HEK293 (cell line): ENCODE measurements around the gene MS4A14.

Experiments used
- CTCF ChIA-PET: fragments of 350-600 bp; formaldehyde crosslinking; extraction: SDS; loops from one replicate; lab custom pipeline; 2021; ENCODE audit warnings: antibody characterized with exemption; lab: Yijun Ruan, JAX
- POLR2A ChIA-PET: fragments of 300-600 bp; formaldehyde crosslinking; extraction: SDS; loops from one replicate; lab custom pipeline; 2020; ENCODE audit warnings: antibody characterized with exemption, inconsistent platforms; lab: Yijun Ruan, JAX
- H3K27ac ChIP-seq: fragments of 200-500 bp; sonication (Bioruptor generic); 2 replicates; pipeline ENCODE4 v1.5.1; 2014; ENCODE audit warnings: low read depth, low read length, control low read depth, inconsistent platforms; ENCODE audit errors: extremely low read depth
- H3K36me3 ChIP-seq, 2 experiments: fragments of 200-500 bp in 1 of 2; sonication (Bioruptor generic) in 1 of 2; 1 replicate in 1 of 2; 2 replicates in 1 of 2; pipeline ENCODE4 v1.5.1; 2014 to 2017; ENCODE audit warnings: inconsistent platforms in 2 of 2, low read length in 2 of 2; ENCODE audit not compliant: control insufficient read depth in 2 of 2, insufficient read depth in 1 of 2
- H3K4me1 ChIP-seq: fragments of 200-500 bp; sonication (Bioruptor generic); 2 replicates; pipeline ENCODE4 v1.5.1; 2014; ENCODE audit warnings: mild to moderate bottlenecking, low read length, inconsistent platforms; ENCODE audit not compliant: control insufficient read depth, insufficient read depth
- H3K4me3 ChIP-seq: 2 replicates; pipeline ENCODE4 v1.5.1; 2011; ENCODE audit warnings: low read depth, mild to moderate bottlenecking, control low read depth, low read length, moderate library complexity
- H3K9me3 ChIP-seq: fragments of 200-500 bp; sonication (Bioruptor generic); 2 replicates; pipeline ENCODE4 v1.5.1; 2014; ENCODE audit warnings: low read depth, low read length, inconsistent platforms; ENCODE audit not compliant: control insufficient read depth, insufficient read depth
- KLF16 ChIP-seq: fragments of 450-650 bp; formaldehyde crosslinking; IDR thresholded peaks from 2 replicates; pipeline ENCODE4 v1.5.1; 2017; ENCODE audit warnings: missing biosample characterization, missing genetic modification characterization
- ZFP37 ChIP-seq: fragments of 450-650 bp; formaldehyde crosslinking; IDR thresholded peaks from 2 replicates; pipeline ENCODE4 v1.5.1; 2016; ENCODE audit warnings: missing biosample characterization, missing genetic modification characterization
- ZNF10 ChIP-seq: fragments of 450-650 bp; formaldehyde crosslinking; IDR thresholded peaks from 2 replicates; pipeline ENCODE4 v1.5.1; 2017; ENCODE audit warnings: missing biosample characterization, missing genetic modification characterization
- ZNF23 ChIP-seq: fragments of 450-650 bp; formaldehyde crosslinking; IDR thresholded peaks from 2 replicates; pipeline ENCODE4 v1.5.1; 2016; ENCODE audit warnings: missing biosample characterization, missing genetic modification characterization, borderline replicate concordance
- ZNF274 ChIP-seq, 2 experiments: fragments of 200-500 bp in 1 of 2; fragments of 450-650 bp in 1 of 2; sonication (Bioruptor generic) in 1 of 2; formaldehyde crosslinking in 1 of 2; IDR thresholded peaks; 2 replicates each; pipeline versions ENCODE4 v1.5.1 to v1.6.1; 2014 to 2016; ENCODE audit warnings: borderline replicate concordance in 1 of 2, inconsistent platforms in 1 of 2, low read length in 1 of 2, missing biosample characterization in 1 of 2, missing genetic modification characterization in 1 of 2
- ZNF350 ChIP-seq: fragments of 450-650 bp; formaldehyde crosslinking; IDR thresholded peaks from 2 replicates; pipeline ENCODE4 v1.5.0; 2017; ENCODE audit warnings: missing biosample characterization, mild to moderate bottlenecking, missing genetic modification characterization
- ZNF391 ChIP-seq: fragments of 450-650 bp; formaldehyde crosslinking; IDR thresholded peaks from 2 replicates; pipeline ENCODE4 v1.5.1; 2016; ENCODE audit warnings: low read depth, missing biosample characterization, missing genetic modification characterization, borderline replicate concordance
- ZNF394 ChIP-seq: fragments of 450-650 bp; formaldehyde crosslinking; IDR thresholded peaks from 2 replicates; pipeline ENCODE4 v1.5.1; 2016; ENCODE audit warnings: missing biosample characterization, missing genetic modification characterization, mild to moderate bottlenecking, moderate library complexity, borderline replicate concordance
- ZNF501 ChIP-seq: fragments of 450-650 bp; formaldehyde crosslinking; IDR thresholded peaks from 2 replicates; pipeline ENCODE4 v1.5.1; 2016; ENCODE audit warnings: missing biosample characterization, missing genetic modification characterization
- ZNF530 ChIP-seq: fragments of 450-650 bp; formaldehyde crosslinking; IDR thresholded peaks from 2 replicates; pipeline ENCODE4 v1.5.1; 2016; ENCODE audit warnings: low read depth, missing biosample characterization, missing genetic modification characterization
- ZNF555 ChIP-seq: fragments of 450-650 bp; formaldehyde crosslinking; conservative IDR thresholded peaks from 2 replicates; pipeline ENCODE4 v1.5.1; 2017; ENCODE audit warnings: missing biosample characterization, mild to moderate bottlenecking, missing genetic modification characterization, inconsistent platforms
- ZNF76 ChIP-seq: fragments of 450-650 bp; formaldehyde crosslinking; IDR thresholded peaks from 2 replicates; pipeline ENCODE4; 2016; ENCODE audit warnings: low read depth, missing biosample characterization, missing genetic modification characterization, borderline replicate concordance
- ZNF837 ChIP-seq: fragments of 450-650 bp; formaldehyde crosslinking; IDR thresholded peaks from 2 replicates; pipeline ENCODE4 v1.5.1; 2016; ENCODE audit warnings: missing biosample characterization, missing genetic modification characterization
- ZXDB ChIP-seq: fragments of 450-650 bp; formaldehyde crosslinking; IDR thresholded peaks from 2 replicates; pipeline ENCODE4 v1.5.1; 2016; ENCODE audit warnings: missing biosample characterization, missing genetic modification characterization
- TF ChIP-seq, protein P1 (sequence below): fragments of 450-650 bp; formaldehyde crosslinking; IDR thresholded peaks from 2 replicates; pipeline ENCODE4 v1.5.1; 2016; ENCODE audit warnings: missing biosample characterization, missing genetic modification characterization
- TF ChIP-seq, protein P2 (sequence below): fragments of 450-650 bp; formaldehyde crosslinking; IDR thresholded peaks from 2 replicates; pipeline ENCODE4 v1.5.1; 2017; ENCODE audit warnings: missing biosample characterization, missing genetic modification characterization
- TF ChIP-seq, protein P3 (sequence below): fragments of 450-650 bp; formaldehyde crosslinking; IDR thresholded peaks from 2 replicates; pipeline ENCODE4 v1.5.1; 2016; ENCODE audit warnings: missing biosample characterization, missing genetic modification characterization

Gene MS4A14

DNA sequence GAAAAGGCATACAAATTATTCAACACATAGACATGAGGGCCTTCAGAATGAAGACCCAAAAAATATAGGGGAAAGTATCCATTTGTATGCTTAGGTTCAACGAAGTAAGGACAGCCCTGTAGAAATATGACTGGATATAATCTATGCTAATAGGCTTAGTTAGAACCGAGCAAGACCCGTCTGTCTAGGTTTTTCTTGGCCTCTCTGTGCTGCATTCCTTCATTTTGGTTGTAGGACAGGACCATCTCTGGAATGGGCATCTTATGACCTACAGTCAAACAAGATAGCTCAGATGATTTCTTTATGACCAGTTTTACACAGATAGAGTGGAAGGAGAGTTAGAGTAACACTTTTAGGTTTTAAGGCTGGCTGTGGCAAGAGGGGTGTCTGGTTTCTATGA lies 23.5 kb upstream of the MS4A14 start:
- Histone ChIP-seq H3K27ac (no peak overlapping the region), H3K4me1 (0 out of 2 replicates have a peak, but pooled peaks cover 3% of the 10 kb centered on the region), H3K9me3 (no peaks in the 10 kb centered on the region), H3K4me3 (no peak overlapping the region), H3K36me3 (no peaks in the 10 kb centered on the region)
- ChIA-PET POLR2A (no interaction called here), CTCF (interaction anchor here (3.8 kb wide), 1 partner anchor 9 kb away, joined by 15 read pairs; no protein-coding TSS in a partner anchor)
- TF ChIP-seq ZNF10 (tag by site-specific recombination) (no peak), ZNF501 (tag by site-specific recombination) (no peak), ZNF837 (no peak), KLF16 (no peak), ZNF350 (tag by site-specific recombination) (no peak), ZFP37 (tag by site-specific recombination) (no peak), ZNF391 (no peak), ZXDB (no peak), ZNF76 (tag by site-specific recombination) (no peak), ZNF555 (tag by site-specific recombination) (no peak), ZNF394 (tag by site-specific recombination) (no peak)
- TF ChIP-seq, protein P1, sequence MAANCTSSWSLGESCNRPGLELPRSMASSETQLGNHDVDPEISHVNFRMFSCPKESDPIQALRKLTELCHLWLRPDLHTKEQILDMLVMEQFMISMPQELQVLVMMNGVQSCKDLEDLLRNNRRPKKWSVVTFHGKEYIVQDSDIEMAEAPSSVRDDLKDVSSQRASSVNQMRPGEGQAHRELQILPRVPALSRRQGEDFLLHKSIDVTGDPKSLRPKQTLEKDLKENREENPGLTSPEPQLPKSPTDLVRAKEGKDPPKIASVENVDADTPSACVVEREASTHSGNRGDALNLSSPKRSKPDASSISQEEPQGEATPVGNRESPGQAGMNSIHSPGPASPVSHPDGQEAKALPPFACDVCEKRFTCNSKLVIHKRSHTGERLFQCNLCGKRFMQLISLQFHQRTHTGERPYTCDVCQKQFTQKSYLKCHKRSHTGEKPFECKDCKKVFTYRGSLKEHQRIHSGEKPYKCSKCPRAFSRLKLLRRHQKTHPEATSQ (tag by site-specific recombination) = no peak
- TF ChIP-seq, protein P2, sequence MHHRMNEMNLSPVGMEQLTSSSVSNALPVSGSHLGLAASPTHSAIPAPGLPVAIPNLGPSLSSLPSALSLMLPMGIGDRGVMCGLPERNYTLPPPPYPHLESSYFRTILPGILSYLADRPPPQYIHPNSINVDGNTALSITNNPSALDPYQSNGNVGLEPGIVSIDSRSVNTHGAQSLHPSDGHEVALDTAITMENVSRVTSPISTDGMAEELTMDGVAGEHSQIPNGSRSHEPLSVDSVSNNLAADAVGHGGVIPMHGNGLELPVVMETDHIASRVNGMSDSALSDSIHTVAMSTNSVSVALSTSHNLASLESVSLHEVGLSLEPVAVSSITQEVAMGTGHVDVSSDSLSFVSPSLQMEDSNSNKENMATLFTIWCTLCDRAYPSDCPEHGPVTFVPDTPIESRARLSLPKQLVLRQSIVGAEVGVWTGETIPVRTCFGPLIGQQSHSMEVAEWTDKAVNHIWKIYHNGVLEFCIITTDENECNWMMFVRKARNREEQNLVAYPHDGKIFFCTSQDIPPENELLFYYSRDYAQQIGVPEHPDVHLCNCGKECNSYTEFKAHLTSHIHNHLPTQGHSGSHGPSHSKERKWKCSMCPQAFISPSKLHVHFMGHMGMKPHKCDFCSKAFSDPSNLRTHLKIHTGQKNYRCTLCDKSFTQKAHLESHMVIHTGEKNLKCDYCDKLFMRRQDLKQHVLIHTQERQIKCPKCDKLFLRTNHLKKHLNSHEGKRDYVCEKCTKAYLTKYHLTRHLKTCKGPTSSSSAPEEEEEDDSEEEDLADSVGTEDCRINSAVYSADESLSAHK (tag by site-specific recombination) = no peak

DNA sequence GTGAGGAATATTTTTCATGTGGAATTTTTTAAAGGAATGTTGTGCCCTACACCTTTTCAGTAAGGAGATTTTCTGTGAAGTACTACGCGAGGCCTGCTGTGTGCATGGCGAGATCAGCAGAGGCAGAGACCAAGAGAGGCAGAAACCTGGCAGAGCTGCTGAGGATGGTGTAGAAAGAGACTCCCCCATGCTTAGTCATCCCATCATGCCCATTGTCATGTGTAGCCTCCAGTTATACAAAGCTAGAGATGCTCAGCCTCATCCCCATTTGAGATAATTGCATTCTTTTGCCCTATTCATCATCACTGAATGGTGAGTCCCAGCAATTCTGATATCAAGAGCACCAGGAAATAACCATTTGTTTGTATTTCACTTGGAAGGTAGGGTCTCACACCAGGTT lies 20.9 kb upstream of the MS4A14 start:
- Histone ChIP-seq H3K4me3 (no peak overlapping the region), H3K36me3 (no peaks in the 10 kb centered on the region), H3K9me3 (no peaks in the 10 kb centered on the region), H3K27ac (no peak overlapping the region), H3K4me1 (0 out of 2 replicates have a peak, but pooled peaks cover 3% of the 10 kb centered on the region)
- ChIA-PET CTCF (no interaction called here), POLR2A (no interaction called here)
- TF ChIP-seq, protein P3, sequence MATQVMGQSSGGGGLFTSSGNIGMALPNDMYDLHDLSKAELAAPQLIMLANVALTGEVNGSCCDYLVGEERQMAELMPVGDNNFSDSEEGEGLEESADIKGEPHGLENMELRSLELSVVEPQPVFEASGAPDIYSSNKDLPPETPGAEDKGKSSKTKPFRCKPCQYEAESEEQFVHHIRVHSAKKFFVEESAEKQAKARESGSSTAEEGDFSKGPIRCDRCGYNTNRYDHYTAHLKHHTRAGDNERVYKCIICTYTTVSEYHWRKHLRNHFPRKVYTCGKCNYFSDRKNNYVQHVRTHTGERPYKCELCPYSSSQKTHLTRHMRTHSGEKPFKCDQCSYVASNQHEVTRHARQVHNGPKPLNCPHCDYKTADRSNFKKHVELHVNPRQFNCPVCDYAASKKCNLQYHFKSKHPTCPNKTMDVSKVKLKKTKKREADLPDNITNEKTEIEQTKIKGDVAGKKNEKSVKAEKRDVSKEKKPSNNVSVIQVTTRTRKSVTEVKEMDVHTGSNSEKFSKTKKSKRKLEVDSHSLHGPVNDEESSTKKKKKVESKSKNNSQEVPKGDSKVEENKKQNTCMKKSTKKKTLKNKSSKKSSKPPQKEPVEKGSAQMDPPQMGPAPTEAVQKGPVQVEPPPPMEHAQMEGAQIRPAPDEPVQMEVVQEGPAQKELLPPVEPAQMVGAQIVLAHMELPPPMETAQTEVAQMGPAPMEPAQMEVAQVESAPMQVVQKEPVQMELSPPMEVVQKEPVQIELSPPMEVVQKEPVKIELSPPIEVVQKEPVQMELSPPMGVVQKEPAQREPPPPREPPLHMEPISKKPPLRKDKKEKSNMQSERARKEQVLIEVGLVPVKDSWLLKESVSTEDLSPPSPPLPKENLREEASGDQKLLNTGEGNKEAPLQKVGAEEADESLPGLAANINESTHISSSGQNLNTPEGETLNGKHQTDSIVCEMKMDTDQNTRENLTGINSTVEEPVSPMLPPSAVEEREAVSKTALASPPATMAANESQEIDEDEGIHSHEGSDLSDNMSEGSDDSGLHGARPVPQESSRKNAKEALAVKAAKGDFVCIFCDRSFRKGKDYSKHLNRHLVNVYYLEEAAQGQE (tag by site-specific recombination) = no peak
- no peak for TF ChIP-seq ZNF274 (IDR thresholded peaks at IDR 0.05; ENCODE audit: low read length)
- no peak for TF ChIP-seq ZNF274 (tag by site-specific recombination; IDR thresholded peaks at IDR 0.05; ENCODE audit: borderline replicate concordance)
- TF ChIP-seq ZNF530 (tag by site-specific recombination) = no peak
- TF ChIP-seq ZNF23 (tag by site-specific recombination) = no peak
